ENCODE results near the gene MAP3K20.

DNA sequence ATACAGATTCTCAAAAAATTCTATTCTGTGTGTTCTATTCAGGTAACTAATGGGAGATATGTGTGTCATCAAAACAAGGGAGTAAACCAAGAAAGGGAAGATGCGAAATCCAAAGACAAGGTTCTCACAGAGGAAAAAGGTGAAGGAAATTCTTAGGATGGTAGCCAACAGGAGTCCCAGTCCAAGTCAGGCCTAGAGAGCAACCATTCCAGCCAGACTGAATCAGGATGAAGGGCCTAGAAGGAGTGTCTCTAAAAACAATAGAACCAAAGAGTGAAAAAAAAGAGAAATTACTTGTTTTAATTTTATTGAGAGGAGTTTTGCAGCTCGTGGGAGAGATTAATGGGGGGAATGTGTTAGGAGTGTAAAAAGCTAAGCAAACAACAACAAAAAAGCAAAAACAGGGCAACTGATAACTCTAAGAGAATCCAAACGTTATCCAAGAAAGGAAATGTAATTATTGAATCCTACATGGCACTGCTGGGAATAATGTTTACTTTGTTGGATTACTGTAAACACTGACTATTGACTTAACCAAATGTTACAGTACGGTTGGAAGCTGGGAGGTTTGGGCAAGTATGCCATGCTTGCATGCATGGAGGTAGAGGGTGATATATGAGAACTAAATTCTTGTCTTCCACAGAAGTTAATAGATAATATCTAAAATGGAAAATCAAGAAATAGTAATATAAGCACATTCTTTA, 12.3 kb downstream of the MAP3K20 start:
- TF ChIP-seq SIN3A (IDR thresholded peaks at IDR 0.05; ENCODE audit: borderline replicate concordance, insufficient read depth, low read length) = no peak
- TF ChIP-seq POLR2AphosphoS5 (IDR thresholded peaks at IDR 0.05; ENCODE audit: low read depth, low read length) = no peak
- no peak for TF ChIP-seq TAF1 (IDR thresholded peaks at IDR 0.05; ENCODE audit: borderline replicate concordance, insufficient read depth, low read length)

Data from PFSK-1 (cell line).